Trophoblast cell (in vitro differentiated cells and primary cell): ENCODE results near the gene TEX29.

ENCODE experiments used
- DNase-seq, 2 donors: peaks; one replicate each; pipeline ENCODE4 v3.0.0-alpha.2; 2016
- H2AFZ ChIP-seq: 2 replicates; pipeline ENCODE4 v1.6.1; 2013; ENCODE audit warnings: low read length, moderate library complexity, mild to moderate bottlenecking; ENCODE audit not compliant: insufficient read depth, poor library complexity
- H2AK5ac ChIP-seq: 2 replicates; pipeline ENCODE4 v1.6.1; 2013; ENCODE audit warnings: mild to moderate bottlenecking, low read length
- H2BK120ac ChIP-seq: 2 replicates; pipeline ENCODE4 v1.6.1; 2013; ENCODE audit warnings: low read length, mild to moderate bottlenecking, moderate library complexity; ENCODE audit not compliant: insufficient read depth, poor library complexity
- H2BK12ac ChIP-seq: 2 replicates; pipeline ENCODE4 v1.6.1; 2013; ENCODE audit warnings: mild to moderate bottlenecking, low read length, moderate library complexity
- H2BK5ac ChIP-seq: 2 replicates; pipeline ENCODE4 v1.6.1; 2013; ENCODE audit warnings: low read length, low read depth, moderate library complexity, mild to moderate bottlenecking; ENCODE audit not compliant: poor library complexity
- H3K14ac ChIP-seq: 2 replicates; pipeline ENCODE4 v1.6.1; 2013; ENCODE audit warnings: mild to moderate bottlenecking, low read length
- H3K18ac ChIP-seq: 2 replicates; pipeline ENCODE4 v1.6.1; 2013; ENCODE audit warnings: mild to moderate bottlenecking, low read length
- H3K23ac ChIP-seq: 2 replicates; pipeline ENCODE4 v1.6.1; 2013; ENCODE audit warnings: low read length
- H3K27ac ChIP-seq: 2 replicates; pipeline ENCODE4 v1.5.1; 2013; ENCODE audit warnings: low read depth, mild to moderate bottlenecking, inconsistent platforms, low read length, moderate library complexity
- H3K27me3 ChIP-seq: 2 replicates; pipeline ENCODE4 v1.6.1; 2013; ENCODE audit warnings: inconsistent platforms, mild to moderate bottlenecking, low read length, moderate library complexity; ENCODE audit not compliant: insufficient read depth
- H3K36me3 ChIP-seq, 2 experiments: 1 replicate in 1 of 2; 2 replicates in 1 of 2; pipeline ENCODE4 v1.6.1; 2013; ENCODE audit warnings: low read length in 2 of 2, mild to moderate bottlenecking in 2 of 2, moderate library complexity in 1 of 2; ENCODE audit not compliant: insufficient read depth in 2 of 2, control insufficient read depth in 1 of 2
- H3K4ac ChIP-seq: 2 replicates; pipeline ENCODE4 v1.6.1; 2013; ENCODE audit warnings: low read depth, mild to moderate bottlenecking, low read length, moderate library complexity
- H3K4me1 ChIP-seq, 2 experiments: 1 replicate in 1 of 2; 2 replicates in 1 of 2; pipeline ENCODE4 v1.6.1; 2013; ENCODE audit warnings: low read length in 2 of 2, mild to moderate bottlenecking in 2 of 2, moderate library complexity in 1 of 2; ENCODE audit not compliant: insufficient read depth in 2 of 2, control insufficient read depth in 1 of 2
- H3K4me2 ChIP-seq: 2 replicates; pipeline ENCODE4 v1.6.1; 2013; ENCODE audit warnings: inconsistent platforms, mild to moderate bottlenecking, low read length, moderate library complexity
- H3K4me3 ChIP-seq: 2 replicates; pipeline ENCODE4 v1.5.1; 2013; ENCODE audit warnings: mild to moderate bottlenecking, low read depth, low read length, inconsistent platforms
- H3K79me1 ChIP-seq: one replicate; pipeline ENCODE4 v1.6.1; 2013; ENCODE audit warnings: low read length
- H3K79me2 ChIP-seq: 2 replicates; pipeline ENCODE4 v1.6.1; 2013; ENCODE audit warnings: low read length, mild to moderate bottlenecking; ENCODE audit not compliant: control insufficient read depth, insufficient read depth, poor library complexity
- H3K9ac ChIP-seq: 2 replicates; pipeline ENCODE4 v1.6.1; 2013; ENCODE audit warnings: mild to moderate bottlenecking, low read length
- H3K9me3 ChIP-seq: 2 replicates; pipeline ENCODE4 v1.6.1; 2013; ENCODE audit warnings: low read depth, mild to moderate bottlenecking, control low read depth, inconsistent platforms, low read length; ENCODE audit not compliant: insufficient read depth
- H4K12ac ChIP-seq: 2 replicates; pipeline ENCODE4 v1.6.1; 2013; ENCODE audit warnings: low read depth, mild to moderate bottlenecking, low read length, moderate library complexity
- H4K8ac ChIP-seq: 2 replicates; pipeline ENCODE4 v1.6.1; 2013; ENCODE audit warnings: low read depth, mild to moderate bottlenecking, low read length, moderate library complexity
- H4K91ac ChIP-seq: one replicate; pipeline ENCODE4 v1.6.1; 2013; ENCODE audit warnings: low read depth, mild to moderate bottlenecking, low read length, moderate library complexity
- WGBS: extraction: QIAGEN DNeasy Blood & Tissue Kit; methylation state at CpG from one replicate; pipeline ENCODE4 v1.1.7; 2013; ENCODE audit warnings: missing lambda C conversion rate; ENCODE audit not compliant: insufficient read length, insufficient coverage; ENCODE audit errors: extremely low coverage; 5-methylcytosine and 5-hydroxymethylcytosine counted together

The TEX29 gene

DNA sequence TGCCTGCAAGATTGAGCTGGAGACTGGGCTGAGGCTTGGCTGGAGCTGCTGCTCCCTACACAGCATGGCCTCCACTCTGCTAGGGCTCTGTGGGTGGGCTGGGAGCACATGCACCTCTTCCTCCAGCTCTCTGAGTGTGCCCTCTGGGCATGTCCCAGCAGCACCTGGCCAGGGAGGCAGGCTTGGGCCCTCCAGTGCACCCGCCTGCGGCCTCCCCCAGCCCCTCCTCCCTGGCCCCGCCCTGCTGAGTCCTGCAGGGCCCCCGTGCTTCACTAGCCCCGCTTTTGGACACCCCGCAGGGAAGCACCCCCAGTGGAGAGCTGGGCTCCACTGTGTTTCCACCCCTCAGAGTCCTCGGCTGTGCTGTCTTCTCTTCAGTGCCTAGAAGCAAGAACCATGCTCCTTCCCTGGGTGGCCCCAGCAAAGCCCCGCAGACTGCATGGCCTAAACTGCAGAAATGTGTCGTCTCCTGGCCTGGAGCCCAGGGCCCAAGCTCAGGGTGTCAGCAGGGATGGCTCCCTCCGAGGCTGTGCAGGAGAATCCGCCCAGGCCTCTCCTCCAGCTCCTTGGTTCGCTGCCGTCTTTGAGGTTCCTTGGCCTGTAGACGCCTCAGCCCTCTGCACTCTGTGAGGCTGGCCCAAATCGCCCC is 5.0 kb upstream of the TEX29 start:
- Histone ChIP-seq H2BK120ac (no peak overlapping the region), H3K27me3 (no peaks in the 10 kb centered on the region), H3K4ac (no peak overlapping the region), H3K9me3 (peaks cover 12% of the 10 kb centered on the region), H3K27ac (no peak overlapping the region), H2AFZ (no peak overlapping the region), H4K12ac (no peak overlapping the region), H4K91ac (no peak overlapping the region), H3K4me1 (peaks cover 0 to 3% of the 10 kb centered on the region in 2 experiments), H3K4me2 (no peak overlapping the region), H4K8ac (no peak overlapping the region), H3K9ac (no peak overlapping the region), H3K79me2 (no peaks in the 10 kb centered on the region), H3K18ac (no peak overlapping the region), H3K36me3 (peaks cover 7 to 12% of the 10 kb centered on the region in 2 experiments), H3K4me3 (no peak overlapping the region), H3K14ac (no peak overlapping the region), H2BK12ac (no peak overlapping the region), H3K79me1 (no peaks in the 10 kb centered on the region), H2AK5ac (no peak overlapping the region), H3K23ac (no peak overlapping the region), H2BK5ac (no peak overlapping the region)
- DNase-seq: no peak
- WGBS: no CpG with 5 or more reads among the region's 15 CpGs

DNA sequence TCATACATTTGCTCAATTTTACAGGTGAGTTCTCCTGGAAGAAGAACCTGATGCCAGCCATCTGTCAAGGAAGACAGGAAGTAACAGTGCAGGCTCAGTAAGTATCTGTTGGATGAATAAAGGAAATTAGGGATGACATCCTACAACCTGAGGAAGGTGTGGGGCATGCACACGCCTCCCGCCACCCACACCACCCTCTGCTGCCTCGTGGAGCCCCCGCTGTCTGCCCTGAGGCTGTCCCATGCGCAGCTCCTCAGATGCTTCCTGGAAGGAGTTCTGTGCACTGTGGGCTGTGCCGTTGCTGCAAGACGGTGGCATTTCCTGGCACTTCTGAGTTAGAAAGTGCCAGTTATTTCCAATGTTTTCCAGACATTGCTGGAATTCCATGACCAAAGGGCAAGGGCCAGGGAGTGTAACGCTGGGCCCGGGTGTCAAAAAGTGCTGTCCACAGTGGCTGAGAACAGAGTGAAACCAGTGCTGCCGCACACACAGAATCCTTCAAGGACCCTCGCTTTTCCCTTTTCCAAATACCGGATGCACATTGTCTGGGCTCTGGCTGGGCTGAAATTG is 4.2 kb upstream of the TEX29 start:
- Histone ChIP-seq H3K79me1 (no peaks in the 10 kb centered on the region), H2AFZ (no peak overlapping the region), H3K4me1 (peaks cover 0 to 3% of the 10 kb centered on the region in 2 experiments), H4K8ac (no peak overlapping the region), H3K36me3 (peaks cover 7 to 12% of the 10 kb centered on the region in 2 experiments), H2BK12ac (no peak overlapping the region), H4K12ac (no peak overlapping the region), H4K91ac (no peak overlapping the region), H3K9me3 (peaks cover 9% of the 10 kb centered on the region), H3K27ac (no peak overlapping the region), H2BK120ac (no peak overlapping the region), H3K18ac (no peak overlapping the region), H3K4ac (no peak overlapping the region), H3K27me3 (no peaks in the 10 kb centered on the region), H2BK5ac (no peak overlapping the region), H3K9ac (no peak overlapping the region), H3K23ac (no peak overlapping the region), H2AK5ac (no peak overlapping the region), H3K14ac (no peak overlapping the region), H3K79me2 (no peaks in the 10 kb centered on the region), H3K4me3 (no peak overlapping the region), H3K4me2 (no peak overlapping the region)
- DNase-seq: no peak
- WGBS: no CpG with 5 or more reads among the region's 12 CpGs

DNA sequence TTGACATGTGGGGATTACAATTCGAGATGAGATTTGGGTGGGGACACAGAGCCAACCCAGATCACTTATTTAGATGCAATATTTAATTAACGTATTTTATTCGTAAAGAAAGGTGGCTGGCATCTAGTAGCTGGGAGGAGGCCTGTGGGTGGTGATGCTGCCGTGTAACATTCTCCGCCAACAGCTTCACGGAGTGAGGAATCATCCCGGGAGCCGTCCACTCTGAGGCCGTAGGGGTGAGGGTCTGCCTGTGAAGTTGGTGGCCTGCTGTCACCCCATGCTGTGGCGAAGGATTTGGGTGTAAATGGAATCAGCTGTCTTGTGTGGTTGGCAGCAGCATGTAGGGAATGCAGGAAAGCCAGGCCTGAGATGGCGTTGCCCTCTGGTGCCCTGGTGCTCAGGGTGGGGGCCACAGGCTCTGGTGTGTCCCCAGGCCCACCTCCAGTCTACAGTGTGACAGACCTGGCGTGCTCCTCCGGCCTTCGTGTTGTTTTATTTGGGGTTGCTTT is 3.3 kb upstream of the TEX29 start:
- Histone ChIP-seq H4K8ac (no peak overlapping the region), H3K27me3 (no peaks in the 10 kb centered on the region), H4K12ac (no peak overlapping the region), H2BK120ac (no peak overlapping the region), H2BK5ac (no peak overlapping the region), H2AFZ (no peak overlapping the region), H3K27ac (no peak overlapping the region), H3K4ac (no peak overlapping the region), H3K79me1 (no peaks in the 10 kb centered on the region), H3K9me3 (peaks cover 9% of the 10 kb centered on the region), H2AK5ac (no peak overlapping the region), H3K23ac (no peak overlapping the region), H3K79me2 (no peaks in the 10 kb centered on the region), H3K4me2 (no peak overlapping the region), H3K14ac (no peak overlapping the region), H3K18ac (no peak overlapping the region), H4K91ac (no peak overlapping the region), H2BK12ac (no peak overlapping the region), H3K4me3 (no peak overlapping the region), H3K36me3 (peaks cover 7 to 12% of the 10 kb centered on the region in 2 experiments), H3K9ac (no peak overlapping the region), H3K4me1 (peaks cover 0 to 3% of the 10 kb centered on the region in 2 experiments)
- no CpG with 5 or more reads among the region's 14 CpGs for WGBS
- DNase-seq: no peak

DNA sequence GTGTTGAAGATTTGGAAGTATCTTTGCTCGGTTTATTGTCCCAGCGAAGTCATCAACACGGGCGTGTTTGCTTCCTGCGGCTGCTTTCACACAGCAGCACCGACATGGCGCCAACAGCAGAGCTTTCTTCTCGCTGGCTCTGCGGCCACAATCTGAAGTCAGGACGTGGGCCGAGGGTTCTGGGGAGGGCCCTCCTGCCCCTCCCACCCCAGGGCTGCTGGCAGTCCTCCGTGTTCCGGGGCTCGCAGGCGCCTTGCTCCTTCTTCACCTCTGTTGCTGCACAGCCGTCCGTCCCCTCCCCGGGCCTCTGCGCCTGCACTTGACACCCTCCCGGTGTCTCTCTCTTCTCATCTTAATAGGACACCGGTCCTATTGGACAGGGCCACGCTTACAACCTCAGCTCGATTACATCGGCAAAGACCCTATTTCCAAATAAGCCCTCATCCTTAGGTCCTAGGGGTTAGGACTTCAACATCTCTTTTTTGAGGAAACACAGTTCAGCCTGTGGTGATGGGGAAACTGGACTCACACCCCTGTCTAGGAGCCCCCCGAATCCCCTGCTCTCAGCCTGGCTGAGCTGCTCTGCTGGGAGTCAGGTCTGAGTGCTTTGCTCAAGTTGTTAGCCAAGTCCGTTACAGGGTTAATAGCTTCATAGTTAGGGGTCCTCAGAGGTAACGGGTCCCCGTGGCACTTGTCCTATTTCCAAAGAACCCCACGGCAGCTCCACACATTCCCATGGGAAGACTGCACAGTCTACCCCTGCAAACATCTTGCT is 2.7 kb upstream of the TEX29 start:
- DNase-seq: no peak
- Histone ChIP-seq H3K36me3 (peaks cover 4 to 9% of the 10 kb centered on the region in 2 experiments), H4K91ac (no peak overlapping the region), H3K4me1 (peaks cover 0 to 3% of the 10 kb centered on the region in 2 experiments), H3K14ac (no peak overlapping the region), H3K79me2 (no peaks in the 10 kb centered on the region), H3K79me1 (no peaks in the 10 kb centered on the region), H3K4ac (no peak overlapping the region), H3K9me3 (peaks cover 6% of the 10 kb centered on the region), H3K4me2 (no peak overlapping the region), H3K27ac (no peak overlapping the region), H2AK5ac (no peak overlapping the region), H2BK5ac (no peak overlapping the region), H3K9ac (no peak overlapping the region), H4K12ac (no peak overlapping the region), H4K8ac (no peak overlapping the region), H2AFZ (no peak overlapping the region), H3K18ac (no peak overlapping the region), H2BK120ac (no peak overlapping the region), H3K4me3 (no peak overlapping the region), H3K23ac (no peak overlapping the region), H3K27me3 (no peaks in the 10 kb centered on the region), H2BK12ac (no peak overlapping the region)
- no CpG with 5 or more reads among the region's 29 CpGs for WGBS
